ENCODE data around the gene ZNF133.

The ZNF133 gene

DNA sequence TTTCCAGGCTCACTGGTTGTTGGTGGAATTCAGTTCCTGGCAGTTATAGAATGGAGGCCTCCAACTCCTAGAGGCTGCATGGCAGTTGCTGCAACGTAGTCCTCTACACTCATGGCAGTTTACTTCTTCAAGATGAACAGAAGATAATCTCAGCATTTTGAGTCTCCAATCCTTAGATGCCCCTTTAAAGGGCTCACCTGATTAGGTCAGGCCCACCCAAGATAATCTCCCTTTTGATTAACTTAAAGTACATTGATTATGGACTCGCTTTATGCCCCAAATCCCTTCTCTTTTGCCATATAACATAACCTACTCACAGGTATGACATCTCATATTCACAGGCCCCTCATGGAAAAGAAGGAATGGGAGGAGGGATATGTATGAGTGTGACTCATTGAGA, 76.4 kb downstream of the ZNF133 start:
- DNase-seq = no peak

Data from NCI-H1048 (cell line).